ENCODE measurements around the gene FRMD5. TPM values are rescaled to one million over a fixed set of nuclear protein-coding genes. Genes with fewer than 3 reads are reported as not detected.

FRMD5 gene
- polyA plus RNA-seq, 2 of the 4 experiments (the other 2 are of a cell fraction), result 2.5 to 3.6 TPM

DNA sequence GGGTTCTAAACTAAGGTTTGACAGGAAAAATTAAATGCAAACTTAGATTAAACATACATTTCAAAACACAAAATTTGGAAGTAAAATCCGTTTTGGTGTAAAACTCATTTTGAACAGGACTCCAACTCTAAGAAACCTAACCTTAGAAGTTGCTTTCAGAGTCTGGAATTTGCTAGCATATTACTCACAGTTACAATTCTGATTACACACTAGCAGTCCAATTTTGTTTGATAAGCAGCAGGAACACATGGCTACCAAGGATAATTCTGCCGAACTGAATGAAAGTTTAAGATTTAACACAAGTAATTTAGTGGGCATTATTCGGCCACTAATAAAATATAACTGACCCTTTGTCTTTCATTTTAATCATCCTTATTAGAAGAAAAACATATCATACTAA is 49.6 kb downstream of the FRMD5 start:
- no peak overlapping the region for H3K4me3 ChIP-seq
- ChIA-PET POLR2A (no interaction called here), CTCF (no interaction called here)
- H3K4me2 ChIP-seq, result no peak overlapping the region
- FAIRE-seq (no peak), ATAC-seq (no peak), DNase-seq (ENCODE audit: low read depth in 1 of 2, low spot score in 1 of 2) (no peak)
- peaks cover 4% of the 10 kb centered on the region; the same call in 1 of the 3 replicates for H3K4me1 ChIP-seq
- H3K9me3 ChIP-seq, result no peaks in the 10 kb centered on the region
- 40% methylated on average over 3 of the region's 3 CpGs for WGBS (ENCODE audit: missing lambda C conversion rate)
- TF ChIP-seq RFX5 (IDR thresholded peaks at IDR 0.05), result no peak
- no peak overlapping the region for H3K27ac ChIP-seq

- TF ChIP-seq NFE2L2 (conservative IDR thresholded peaks at IDR 0.05; ENCODE audit: low read length), result no peak
- TF ChIP-seq HDAC2 (IDR thresholded peaks at IDR 0.05), result no peak
- no peak for TF ChIP-seq RARB (CRISPR knock-in tag; IDR thresholded peaks at IDR 0.05)
- TF ChIP-seq TP53 (CRISPR knock-in tag; IDR thresholded peaks at IDR 0.05), result no peak
- TF ChIP-seq, protein P1, sequence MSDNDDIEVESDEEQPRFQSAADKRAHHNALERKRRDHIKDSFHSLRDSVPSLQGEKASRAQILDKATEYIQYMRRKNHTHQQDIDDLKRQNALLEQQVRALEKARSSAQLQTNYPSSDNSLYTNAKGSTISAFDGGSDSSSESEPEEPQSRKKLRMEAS (IDR thresholded peaks at IDR 0.05), result no peak
- TF ChIP-seq EHF (CRISPR knock-in tag; IDR thresholded peaks at IDR 0.05), result no peak
- no peak for TF ChIP-seq EP300 (IDR thresholded peaks at IDR 0.05)
- TF ChIP-seq PBX3 (IDR thresholded peaks at IDR 0.05), result no peak
- TF ChIP-seq MAFK (IDR thresholded peaks at IDR 0.05; ENCODE audit: partially characterized antibody), result no peak
- TF ChIP-seq HOXA7 (CRISPR knock-in tag; IDR thresholded peaks at IDR 0.05), result no peak
- no peak for TF ChIP-seq MAZ (IDR thresholded peaks at IDR 0.05; ENCODE audit: borderline replicate concordance, low read depth, low read length)
- TF ChIP-seq RNF2 (IDR thresholded peaks at IDR 0.05; ENCODE audit: borderline replicate concordance, low read depth), result no peak
- H3K27ac ChIP-seq, result no peak overlapping the region
- peaks cover 4% of the 10 kb centered on the region; the same call in 1 of the 3 replicates for H3K4me1 ChIP-seq
- ChIA-PET CTCF (interaction anchor here (1.2 kb wide), 1 partner anchor 79 kb away, joined by 3 read pairs; no protein-coding TSS in a partner anchor), POLR2A (no interaction called here)
- DNase-seq (ENCODE audit: low read depth in 1 of 2, low spot score in 1 of 2) (no peak), ATAC-seq (no peak), FAIRE-seq (no peak)
- no peak overlapping the region for H3K4me3 ChIP-seq
- H3K9me3 ChIP-seq, result no peaks in the 10 kb centered on the region
- no peak overlapping the region for H3K4me2 ChIP-seq
Measured at GRCh38 chr15:44144992-44145391, 50.1 kb downstream of the FRMD5 start.

DNA sequence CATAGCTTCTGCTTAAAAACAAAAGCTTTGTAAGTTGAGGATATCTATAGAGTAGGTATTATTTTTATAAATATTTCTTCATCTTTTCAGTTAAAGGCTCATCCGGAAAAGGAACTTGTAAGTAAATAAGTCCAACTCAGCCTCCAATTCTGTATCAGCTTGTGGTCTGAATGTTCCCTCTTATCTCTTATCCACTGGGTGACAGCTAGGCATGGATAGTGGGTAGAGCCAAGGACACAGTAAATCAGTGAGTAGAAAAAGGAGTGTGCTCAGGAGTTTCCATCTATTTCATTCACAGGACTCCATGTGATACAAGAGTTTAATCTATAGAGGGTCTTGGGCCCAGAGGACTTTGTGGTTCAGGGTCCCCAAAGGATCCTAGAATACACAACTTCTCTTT is 50.9 kb downstream of the FRMD5 start:
- WGBS (ENCODE audit: missing lambda C conversion rate), result 76% methylated on average over 1 of the region's 1 CpG
- TF ChIP-seq, protein P2, sequence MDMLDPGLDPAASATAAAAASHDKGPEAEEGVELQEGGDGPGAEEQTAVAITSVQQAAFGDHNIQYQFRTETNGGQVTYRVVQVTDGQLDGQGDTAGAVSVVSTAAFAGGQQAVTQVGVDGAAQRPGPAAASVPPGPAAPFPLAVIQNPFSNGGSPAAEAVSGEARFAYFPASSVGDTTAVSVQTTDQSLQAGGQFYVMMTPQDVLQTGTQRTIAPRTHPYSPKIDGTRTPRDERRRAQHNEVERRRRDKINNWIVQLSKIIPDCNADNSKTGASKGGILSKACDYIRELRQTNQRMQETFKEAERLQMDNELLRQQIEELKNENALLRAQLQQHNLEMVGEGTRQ (IDR thresholded peaks at IDR 0.05), result no peak
- no peak for TF ChIP-seq NFE2L2 (conservative IDR thresholded peaks at IDR 0.05; ENCODE audit: low read length)
- TF ChIP-seq, protein P3, sequence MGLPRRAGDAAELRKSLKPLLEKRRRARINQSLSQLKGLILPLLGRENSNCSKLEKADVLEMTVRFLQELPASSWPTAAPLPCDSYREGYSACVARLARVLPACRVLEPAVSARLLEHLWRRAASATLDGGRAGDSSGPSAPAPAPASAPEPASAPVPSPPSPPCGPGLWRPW (IDR thresholded peaks at IDR 0.05), result no peak
- TF ChIP-seq JUNB (IDR thresholded peaks at IDR 0.05), result no peak
- TF ChIP-seq NPAS2 (CRISPR knock-in tag; IDR thresholded peaks at IDR 0.05; ENCODE audit: borderline replicate concordance), result no peak
- TF ChIP-seq EP300 (IDR thresholded peaks at IDR 0.05), result no peak
- DNase-seq (ENCODE audit: low read depth in 1 of 2, low spot score in 1 of 2), result no peak
- ATAC-seq, result no peak
- no peak for FAIRE-seq
- Histone ChIP-seq H3K9me3 (no peaks in the 10 kb centered on the region), H3K4me3 (no peak overlapping the region), H3K27ac (no peak overlapping the region), H3K4me2 (no peak overlapping the region), H3K4me1 (peaks cover 4% of the 10 kb centered on the region; the same call in 1 of the 3 replicates)
- ChIA-PET CTCF (interaction anchor here (0.5 to 1.2 kb wide), 4 partner anchors 63 to 272 kb away, joined by 3 read pairs; no protein-coding TSS in a partner anchor), POLR2A (no interaction called here)

DNA sequence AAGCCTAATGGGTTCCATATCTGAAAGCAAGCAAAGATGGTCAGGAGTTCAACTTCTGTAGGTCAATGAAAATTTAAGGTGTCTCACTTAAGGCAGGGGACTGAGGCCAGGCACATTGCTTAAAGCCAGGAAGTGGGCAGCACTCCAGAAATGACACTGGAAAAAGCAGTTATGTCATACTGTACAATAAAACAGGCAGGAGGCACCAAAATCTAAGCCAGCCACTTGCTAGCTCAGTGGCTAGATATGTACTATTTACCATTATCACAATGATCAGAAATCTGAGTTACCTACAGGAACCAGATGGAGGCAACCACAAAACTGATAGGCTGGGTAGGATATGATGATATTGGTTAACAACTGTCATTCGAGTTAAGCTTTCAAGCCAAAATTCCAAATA is 57.3 kb downstream of the FRMD5 start:
- CTCF ChIA-PET, result interaction anchor here (0.9 kb wide), 1 partner anchor 9 kb away, joined by 3 read pairs; no protein-coding TSS in a partner anchor
- no peak for DNase-seq (ENCODE audit: low read depth in 1 of 2, low spot score in 1 of 2)
- no peaks in the 10 kb centered on the region for H3K9me3 ChIP-seq
- H3K4me2 ChIP-seq, result no peak overlapping the region
- POLR2A ChIA-PET, result no interaction called here
- 56% methylated on average over 1 of the region's 1 CpG for WGBS (ENCODE audit: missing lambda C conversion rate)
- no peaks in the 10 kb centered on the region for H3K4me1 ChIP-seq
- TF ChIP-seq, protein P4, sequence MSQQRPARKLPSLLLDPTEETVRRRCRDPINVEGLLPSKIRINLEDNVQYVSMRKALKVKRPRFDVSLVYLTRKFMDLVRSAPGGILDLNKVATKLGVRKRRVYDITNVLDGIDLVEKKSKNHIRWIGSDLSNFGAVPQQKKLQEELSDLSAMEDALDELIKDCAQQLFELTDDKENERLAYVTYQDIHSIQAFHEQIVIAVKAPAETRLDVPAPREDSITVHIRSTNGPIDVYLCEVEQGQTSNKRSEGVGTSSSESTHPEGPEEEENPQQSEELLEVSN (IDR thresholded peaks at IDR 0.05; ENCODE audit: borderline replicate concordance, low read depth), result no peak
- TF ChIP-seq MAFK (IDR thresholded peaks at IDR 0.05; ENCODE audit: partially characterized antibody), result no peak
- no peak for TF ChIP-seq GATA3 (IDR thresholded peaks at IDR 0.05; ENCODE audit: borderline replicate concordance)
- TF ChIP-seq FOSB (CRISPR knock-in tag; IDR thresholded peaks at IDR 0.05), result no peak
- no peak for TF ChIP-seq POLR2A (IDR thresholded peaks at IDR 0.05; ENCODE audit: low read length)
- no peak for TF ChIP-seq NR3C1 (IDR thresholded peaks at IDR 0.05)
- TF ChIP-seq RNF2 (IDR thresholded peaks at IDR 0.05; ENCODE audit: borderline replicate concordance, low read depth), result no peak
- TF ChIP-seq EP300 (IDR thresholded peaks at IDR 0.05), result no peak
- TF ChIP-seq JUNB (IDR thresholded peaks at IDR 0.05), result no peak
- no peak for TF ChIP-seq CBX2 (IDR thresholded peaks at IDR 0.05; ENCODE audit: borderline replicate concordance, low read depth)
- TF ChIP-seq, protein P3 (IDR thresholded peaks at IDR 0.05), result no peak
- no peak for TF ChIP-seq TP53 (CRISPR knock-in tag; IDR thresholded peaks at IDR 0.05)
- TF ChIP-seq RCOR1 (IDR thresholded peaks at IDR 0.05; ENCODE audit: low read depth, low read length), result no peak
- TF ChIP-seq CBX8 (IDR thresholded peaks at IDR 0.05), result no peak
- TF ChIP-seq NFE2L2 (conservative IDR thresholded peaks at IDR 0.05; ENCODE audit: low read length), result no peak
- no peak for FAIRE-seq
- H3K27ac ChIP-seq, result no peak overlapping the region
- ATAC-seq, result no peak
- no peak overlapping the region for H3K4me3 ChIP-seq
